ENCODE measurements around the gene ZNF821.
"Not testable (repeated sequence)": the region's sequence is repeated elsewhere in the genome, so short reads cannot be mapped to it uniquely, and the experiment has no call there.

Gene ZNF821

GRCh38 chr16:71826533-71827017, 57.4 kb downstream of the ZNF821 start:
- no peak overlapping the region for H3K27ac Mint-ChIP-seq
- H3K9me3 Mint-ChIP-seq: no peaks in the 10 kb centered on the region
- H3K4me1 Mint-ChIP-seq: no peaks in the 10 kb centered on the region
- no peak overlapping the region for H3K4me3 Mint-ChIP-seq
- no peak for DNase-seq
- no peaks in the 10 kb centered on the region for H3K27me3 Mint-ChIP-seq
- ATAC-seq: no peak

GRCh38 chr16:71817155-71817500, 66.9 kb downstream of the ZNF821 start:
- not testable (repeated sequence) for H3K4me3 Mint-ChIP-seq, H3K27ac Mint-ChIP-seq, H3K4me1 Mint-ChIP-seq, H3K27me3 Mint-ChIP-seq, H3K9me3 Mint-ChIP-seq, DNase-seq, ATAC-seq

GRCh38 chr16:71811261-71811803, 72.7 kb downstream of the ZNF821 start:
- Mint-ChIP-seq H3K4me3 (no peak overlapping the region), H3K4me1 (peaks cover 28% of the 10 kb centered on the region), H3K27ac (no peak overlapping the region), H3K9me3 (no peaks in the 10 kb centered on the region), H3K27me3 (no peaks in the 10 kb centered on the region)
- DNase-seq (no peak), ATAC-seq (no peak)

GRCh38 chr16:71810155-71810530, 73.8 kb downstream of the ZNF821 start:
- DNase-seq, H3K27me3 Mint-ChIP-seq, H3K9me3 Mint-ChIP-seq, ATAC-seq: not testable (repeated sequence)
- Mint-ChIP-seq H3K4me1 (peaks cover 31% of the 10 kb centered on the region), H3K27ac (peak overlapping the region in 1 of 2 donors; percentile 88), H3K4me3 (peak overlapping the region; percentile 97 to 100)

Data from stimulated activated naive CD8-positive, alpha-beta T cell treated with anti-CD3 and anti-CD28 coated beads, Interleukin-15, amount 100 ng/mL, for 72 hours (primary cell).